Measurements from ENCODE around the gene GDF11.

GDF11 gene

GRCh38 chr12:55707219-55707671 lies 35.7 kb upstream of the GDF11 start:
- Histone ChIP-seq H3K9me3 (ENCODE audit: control insufficient read depth, low read length) (no peaks in the 10 kb centered on the region), H3K36me3 (ENCODE audit: control insufficient read depth, insufficient read depth, low read length) (no peaks in the 10 kb centered on the region), H3K27ac (ENCODE audit: insufficient read depth, low read depth, low read length, poor library complexity, severe bottlenecking) (no peak overlapping the region), H3K4me1 (ENCODE audit: control insufficient read depth, insufficient read depth, low read length) (peaks cover 29% of the 10 kb centered on the region), H3K4me3 (ENCODE audit: insufficient read depth, low read depth, low read length) (peak overlapping the region; percentile 63), H3K27me3 (ENCODE audit: control insufficient read depth, insufficient read depth, low read length, poor library complexity, severe bottlenecking) (peaks cover 9% of the 10 kb centered on the region)
- 1% methylated on average over 22 of the region's 22 CpGs for WGBS, 2 experiments

GRCh38 chr12:55707841-55708694 lies 34.9 kb upstream of the GDF11 start, which contains the start of gene ITGA7:
ITGA7 (minus strand) TSS chr12:55707904; CDS start chr12:55707682, 222 bp downstream.
- Histone ChIP-seq H3K36me3 (ENCODE audit: control insufficient read depth, insufficient read depth, low read length) (no peaks in the 10 kb centered on the region), H3K9me3 (ENCODE audit: control insufficient read depth, low read length) (no peaks in the 10 kb centered on the region), H3K4me1 (ENCODE audit: control insufficient read depth, insufficient read depth, low read length) (peaks cover 29% of the 10 kb centered on the region), H3K27ac (ENCODE audit: insufficient read depth, low read depth, low read length, poor library complexity, severe bottlenecking) (no peak within 1 kb of the TSS), H3K27me3 (ENCODE audit: control insufficient read depth, insufficient read depth, low read length, poor library complexity, severe bottlenecking) (peaks cover 13% of the 10 kb centered on the region), H3K4me3 (ENCODE audit: insufficient read depth, low read depth, low read length) (peak within 1 kb of the TSS; percentile 63)
- WGBS, 2 experiments, result 0% methylated on average over 30 to 38 of the region's 39 CpGs

- Histone ChIP-seq H3K4me3 (ENCODE audit: insufficient read depth, low read depth, low read length) (peak overlapping the region; percentile 63), H3K27me3 (ENCODE audit: control insufficient read depth, insufficient read depth, low read length, poor library complexity, severe bottlenecking) (peaks cover 13% of the 10 kb centered on the region), H3K9me3 (ENCODE audit: control insufficient read depth, low read length) (no peaks in the 10 kb centered on the region), H3K36me3 (ENCODE audit: control insufficient read depth, insufficient read depth, low read length) (no peaks in the 10 kb centered on the region), H3K4me1 (ENCODE audit: control insufficient read depth, insufficient read depth, low read length) (peaks cover 29% of the 10 kb centered on the region), H3K27ac (ENCODE audit: insufficient read depth, low read depth, low read length, poor library complexity, severe bottlenecking) (no peak overlapping the region)
- WGBS, 2 experiments, result 25 to 44% methylated on average over 2 to 3 of the region's 3 CpGs
Measured at GRCh38 chr12:55708695-55709233, 34.2 kb upstream of the GDF11 start.

GRCh38 chr12:55711786-55712553 lies 31.0 kb upstream of the GDF11 start:
- WGBS, 2 experiments, result 88 to 92% methylated on average over 4 of the region's 4 CpGs
- H3K36me3 ChIP-seq (ENCODE audit: control insufficient read depth, insufficient read depth, low read length), result no peaks in the 10 kb centered on the region
- no peak overlapping the region for H3K27ac ChIP-seq (ENCODE audit: insufficient read depth, low read depth, low read length, poor library complexity, severe bottlenecking)
- peaks cover 9% of the 10 kb centered on the region for H3K27me3 ChIP-seq (ENCODE audit: control insufficient read depth, insufficient read depth, low read length, poor library complexity, severe bottlenecking)
- H3K4me1 ChIP-seq (ENCODE audit: control insufficient read depth, insufficient read depth, low read length), result peaks cover 11% of the 10 kb centered on the region
- no peak overlapping the region for H3K4me3 ChIP-seq (ENCODE audit: insufficient read depth, low read depth, low read length)
- H3K9me3 ChIP-seq (ENCODE audit: control insufficient read depth, low read length), result no peaks in the 10 kb centered on the region

GRCh38 chr12:55712700-55713415 lies 30.1 kb upstream of the GDF11 start:
- WGBS, 2 experiments, result 76 to 93% methylated on average over 1 of the region's 1 CpG
- peaks cover 7% of the 10 kb centered on the region for H3K27me3 ChIP-seq (ENCODE audit: control insufficient read depth, insufficient read depth, low read length, poor library complexity, severe bottlenecking)
- no peaks in the 10 kb centered on the region for H3K9me3 ChIP-seq (ENCODE audit: control insufficient read depth, low read length)
- no peak overlapping the region for H3K4me3 ChIP-seq (ENCODE audit: insufficient read depth, low read depth, low read length)
- no peaks in the 10 kb centered on the region for H3K36me3 ChIP-seq (ENCODE audit: control insufficient read depth, insufficient read depth, low read length)
- peaks cover 19% of the 10 kb centered on the region for H3K4me1 ChIP-seq (ENCODE audit: control insufficient read depth, insufficient read depth, low read length)
- H3K27ac ChIP-seq (ENCODE audit: insufficient read depth, low read depth, low read length, poor library complexity, severe bottlenecking), result no peak overlapping the region

GRCh38 chr12:55713721-55714120 lies 29.2 kb upstream of the GDF11 start:
- no peak overlapping the region for H3K27ac ChIP-seq (ENCODE audit: insufficient read depth, low read depth, low read length, poor library complexity, severe bottlenecking)
- H3K4me1 ChIP-seq (ENCODE audit: control insufficient read depth, insufficient read depth, low read length), result peaks cover 23% of the 10 kb centered on the region
- WGBS, 2 experiments, result 81 to 94% methylated on average over 2 of the region's 2 CpGs
- no peaks in the 10 kb centered on the region for H3K36me3 ChIP-seq (ENCODE audit: control insufficient read depth, insufficient read depth, low read length)
- H3K4me3 ChIP-seq (ENCODE audit: insufficient read depth, low read depth, low read length), result no peak overlapping the region
- H3K9me3 ChIP-seq (ENCODE audit: control insufficient read depth, low read length), result no peaks in the 10 kb centered on the region
- H3K27me3 ChIP-seq (ENCODE audit: control insufficient read depth, insufficient read depth, low read length, poor library complexity, severe bottlenecking), result peaks cover 7% of the 10 kb centered on the region

- H3K27ac ChIP-seq (ENCODE audit: insufficient read depth, low read depth, low read length, poor library complexity, severe bottlenecking), result no peak overlapping the region
- 78 to 83% methylated on average over 7 of the region's 7 CpGs for WGBS, 2 experiments
- peaks cover 33% of the 10 kb centered on the region for H3K4me1 ChIP-seq (ENCODE audit: control insufficient read depth, insufficient read depth, low read length)
Measured at GRCh38 chr12:55715169-55715764, 27.7 kb upstream of the GDF11 start.

GRCh38 chr12:55715833-55716581 lies 26.9 kb upstream of the GDF11 start, which contains the start of gene BLOC1S1:
BLOC1S1 (plus strand) TSS chr12:55716046; CDS start chr12:55716052, 6 bp downstream.
- H3K27ac ChIP-seq (ENCODE audit: insufficient read depth, low read depth, low read length, poor library complexity, severe bottlenecking), result peak within 1 kb of the TSS; percentile 88
- H3K36me3 ChIP-seq (ENCODE audit: control insufficient read depth, insufficient read depth, low read length), result no peaks in the 10 kb centered on the region
- peaks cover 7% of the 10 kb centered on the region for H3K27me3 ChIP-seq (ENCODE audit: control insufficient read depth, insufficient read depth, low read length, poor library complexity, severe bottlenecking)
- peaks cover 33% of the 10 kb centered on the region for H3K4me1 ChIP-seq (ENCODE audit: control insufficient read depth, insufficient read depth, low read length)
- H3K9me3 ChIP-seq (ENCODE audit: control insufficient read depth, low read length), result no peaks in the 10 kb centered on the region
- 0 to 1% methylated on average over 42 of the region's 42 CpGs for WGBS, 2 experiments
- H3K4me3 ChIP-seq (ENCODE audit: insufficient read depth, low read depth, low read length), result peak within 1 kb of the TSS; percentile 90

More at GRCh38 chr12:55715169-55715764, 27.7 kb upstream of the GDF11 start:
- Histone ChIP-seq H3K36me3 (ENCODE audit: control insufficient read depth, insufficient read depth, low read length) (no peaks in the 10 kb centered on the region), H3K27me3 (ENCODE audit: control insufficient read depth, insufficient read depth, low read length, poor library complexity, severe bottlenecking) (peaks cover 7% of the 10 kb centered on the region), H3K4me3 (ENCODE audit: insufficient read depth, low read depth, low read length) (peak overlapping the region; percentile 90), H3K9me3 (ENCODE audit: control insufficient read depth, low read length) (no peaks in the 10 kb centered on the region)

- 1 to 3% methylated on average over 10 to 12 of the region's 13 CpGs for WGBS, 2 experiments
- Histone ChIP-seq H3K27me3 (ENCODE audit: control insufficient read depth, insufficient read depth, low read length, poor library complexity, severe bottlenecking) (peaks cover 7% of the 10 kb centered on the region), H3K36me3 (ENCODE audit: control insufficient read depth, insufficient read depth, low read length) (no peaks in the 10 kb centered on the region), H3K27ac (ENCODE audit: insufficient read depth, low read depth, low read length, poor library complexity, severe bottlenecking) (no peak overlapping the region), H3K4me3 (ENCODE audit: insufficient read depth, low read depth, low read length) (peak overlapping the region; percentile 90), H3K9me3 (ENCODE audit: control insufficient read depth, low read length) (no peaks in the 10 kb centered on the region), H3K4me1 (ENCODE audit: control insufficient read depth, insufficient read depth, low read length) (peaks cover 33% of the 10 kb centered on the region)
Measured at GRCh38 chr12:55716582-55716957, 26.4 kb upstream of the GDF11 start.
